IMR-90 (cell line): ENCODE data around the gene SLC35D2. TPM values are rescaled to one million over a fixed set of nuclear protein-coding genes. Genes with fewer than 3 reads are reported as not detected.

ENCODE experiments used
- ATAC-seq: fragments of 200-7000 bp; cut with Tn5 transposase; 2 replicates; pipeline ENCODE4 v1.9.1; 2020; ENCODE audit warnings: low read depth, mild to moderate bottlenecking, moderate library complexity
- BruUV-seq: library from RNA; stranded (reverse); fragments of 400-500 nt; replicated peaks from 2 replicates; lab custom pipeline; 2021; lab: Mats Ljungman, UMichigan
- CTCF ChIA-PET: fragments of 300-600 bp; formaldehyde crosslinking; extraction: SDS; loops from one replicate; lab custom pipeline; 2021; ENCODE audit warnings: antibody characterized with exemption; lab: Yijun Ruan, JAX
- POLR2A ChIA-PET: fragments of 300-600 bp; sonication (Branson Sonifier 250); formaldehyde crosslinking; loops from one replicate; lab custom pipeline; 2022; ENCODE audit warnings: antibody characterized with exemption; ENCODE audit not compliant: unreplicated experiment; lab: Charles Lee
- DNase-seq: peaks from one replicate; pipeline ENCODE4 v3.0.0; 2013
- H2AFZ ChIP-seq: replicated peaks from 2 replicates; pipeline ENCODE3; 2013; ENCODE audit warnings: low read length, mild to moderate bottlenecking; ENCODE audit not compliant: poor library complexity
- H2AK5ac ChIP-seq: 2 replicates; pipeline ENCODE4 v1.6.1; 2013; ENCODE audit warnings: low read depth, low read length, inconsistent platforms
- H2AK9ac ChIP-seq: replicated peaks from 2 replicates; pipeline ENCODE3; 2013; ENCODE audit warnings: mild to moderate bottlenecking, low read depth, low read length, moderate library complexity; ENCODE audit not compliant: poor library complexity
- H2BK120ac ChIP-seq: 2 replicates; pipeline ENCODE4 v1.6.1; 2013; ENCODE audit warnings: low read depth, low read length, inconsistent platforms
- H2BK15ac ChIP-seq: 3 replicates; pipeline ENCODE4 v1.6.1; 2013; ENCODE audit warnings: low read depth, low read length, inconsistent platforms
- H2BK20ac ChIP-seq: 2 replicates; pipeline ENCODE4 v1.6.1; 2013; ENCODE audit warnings: low read depth, mild to moderate bottlenecking, inconsistent platforms, low read length, moderate library complexity
- H2BK5ac ChIP-seq: 2 replicates; pipeline ENCODE4 v1.6.1; 2013; ENCODE audit warnings: mild to moderate bottlenecking, low read depth, low read length, inconsistent platforms; ENCODE audit not compliant: poor library complexity, severe bottlenecking
- H3K14ac ChIP-seq: replicated peaks from 2 replicates; pipeline ENCODE4 v1.6.1; 2013; ENCODE audit warnings: low read depth, low read length, inconsistent platforms
- H3K18ac ChIP-seq: 2 replicates; pipeline ENCODE4 v1.6.1; 2013; ENCODE audit warnings: low read depth, low read length, control low read depth
- H3K23ac ChIP-seq: 2 replicates; pipeline ENCODE4 v1.6.1; 2013; ENCODE audit warnings: low read depth, low read length, inconsistent platforms
- H3K27ac ChIP-seq: 2 replicates; pipeline ENCODE4 v1.5.1; 2013; ENCODE audit warnings: mild to moderate bottlenecking, control low read depth, low read length; ENCODE audit not compliant: insufficient read depth
- H3K27me3 ChIP-seq: 2 replicates; pipeline ENCODE4 v1.6.1; 2013; ENCODE audit warnings: low read length; ENCODE audit not compliant: control insufficient read depth, insufficient read depth
- H3K36me3 ChIP-seq: 2 replicates; pipeline ENCODE4 v1.6.1; 2013; ENCODE audit warnings: low read length, mixed read lengths; ENCODE audit not compliant: control insufficient read depth, insufficient read depth
- H3K4ac ChIP-seq: 2 replicates; pipeline ENCODE4 v1.6.1; 2013; ENCODE audit warnings: low read depth, low read length, inconsistent platforms
- H3K4me1 ChIP-seq: 2 replicates; pipeline ENCODE4 v1.6.1; 2013; ENCODE audit warnings: low read length, mixed read lengths; ENCODE audit not compliant: control insufficient read depth, insufficient read depth
- H3K4me2 ChIP-seq: 2 replicates; pipeline ENCODE4 v1.6.1; 2013; ENCODE audit warnings: low read depth, mild to moderate bottlenecking, control low read depth, low read length, moderate library complexity
- H3K4me3 ChIP-seq: 2 replicates; pipeline ENCODE4 v1.5.1; 2013; ENCODE audit warnings: low read depth, mild to moderate bottlenecking, control low read depth, low read length, moderate library complexity; ENCODE audit not compliant: insufficient read depth
- H3K56ac ChIP-seq: 2 replicates; pipeline ENCODE4 v1.6.1; 2013; ENCODE audit warnings: low read length, inconsistent platforms; ENCODE audit not compliant: insufficient read depth; ENCODE audit errors: extremely low read depth
- H3K79me1 ChIP-seq, 2 experiments: 2 replicates each; pipeline ENCODE4 v1.6.1; 2013; ENCODE audit warnings: low read length in 2 of 2, inconsistent platforms in 1 of 2, low read depth in 1 of 2
- H3K9ac ChIP-seq: 2 replicates; pipeline ENCODE4 v1.6.1; 2013; ENCODE audit warnings: low read depth, low read length, control low read depth
- H3K9me1 ChIP-seq: 2 replicates; pipeline ENCODE4 v1.6.1; 2013; ENCODE audit warnings: low read length, inconsistent platforms; ENCODE audit not compliant: insufficient read depth
- H3K9me3 ChIP-seq: 2 replicates; pipeline ENCODE4 v1.6.1; 2013; ENCODE audit warnings: low read length; ENCODE audit not compliant: control insufficient read depth, insufficient read depth
- H4K20me1 ChIP-seq: 2 replicates; pipeline ENCODE4 v1.6.1; 2013; ENCODE audit warnings: low read length, inconsistent platforms; ENCODE audit not compliant: insufficient read depth
- H4K5ac ChIP-seq: 2 replicates; pipeline ENCODE4 v1.6.1; 2013; ENCODE audit warnings: mild to moderate bottlenecking, low read depth, low read length, control low read depth
- H4K8ac ChIP-seq, 2 experiments: 2 replicates each; pipeline ENCODE4 v1.6.1; 2013; ENCODE audit warnings: low read depth in 2 of 2, low read length in 2 of 2, control low read depth in 1 of 2, inconsistent platforms in 1 of 2
- H4K91ac ChIP-seq: 2 replicates; pipeline ENCODE4 v1.6.1; 2013; ENCODE audit warnings: low read depth, low read length, inconsistent platforms; ENCODE audit not compliant: insufficient read depth
- CEBPB ChIP-seq: IDR thresholded peaks from 2 replicates; pipeline ENCODE4 v1.6.1; 2012; ENCODE audit warnings: low read depth, low read length, improper control_type of control experiment
- CHD1 ChIP-seq: IDR thresholded peaks from 2 replicates; pipeline ENCODE4 v1.6.1; 2012; ENCODE audit warnings: low read depth, low read length, improper control_type of control experiment
- MXI1 ChIP-seq: IDR thresholded peaks from 2 replicates; pipeline ENCODE4 v1.6.1; 2012; ENCODE audit warnings: low read depth, mild to moderate bottlenecking, low read length, moderate library complexity, borderline replicate concordance
- NFE2L2 ChIP-seq: fragments of 150-350 bp; IDR thresholded peaks from 2 replicates; pipeline ENCODE4 v1.6.1; 2016; ENCODE audit warnings: low read depth, mild to moderate bottlenecking, low read length
- SMC3 ChIP-seq: fragments of 150-350 bp; IDR thresholded peaks from 2 replicates; pipeline ENCODE4 v1.6.1; 2016; ENCODE audit warnings: low read depth, mild to moderate bottlenecking, antibody characterized with exemption, low read length, moderate library complexity
- USF2 ChIP-seq: fragments of 150-350 bp; IDR thresholded peaks from 2 replicates; pipeline ENCODE4 v1.6.1; 2017; ENCODE audit warnings: mild to moderate bottlenecking, antibody characterized with exemption, low read length, low read depth
- WGBS, 2 experiments: methylation state at CpG; one replicate each; pipeline versions ENCODE4 v1.1.5 to v1.1.7; 2013; ENCODE audit warnings: missing lambda C conversion rate in 2 of 2; ENCODE audit not compliant: insufficient read length in 1 of 2; ENCODE audit errors: extremely low coverage in 2 of 2; 5-methylcytosine and 5-hydroxymethylcytosine counted together
- dilution Hi-C: fragments of 300-500 bp; cut with HindIII; formaldehyde crosslinking; loops from one replicate; pipeline ENCODE4 v1.14.3; 2018; ENCODE audit warnings: low sequenced_read_pairs; ENCODE audit not compliant: unreplicated experiment
- in situ Hi-C: fragments of 300-500 bp; cut with MboI; formaldehyde crosslinking; loops from 3 replicates; pipeline ENCODE4 v1.14.3; 2019; ENCODE audit warnings: low sequenced_read_pairs, inconsistent platforms, mixed read lengths
- intact Hi-C: fragments of 100-400 bp; cut with micrococcal nuclease; formaldehyde crosslinking; loops from 2 replicates; pipeline ENCODE4 v1.10.0; 2022
- polyA plus RNA-seq, 3 experiments: library from polyadenylated mRNA; depleted of rRNA; stranded (reverse); fragments of >200 nt; gene quantifications; 2 replicates each; pipeline ENCODE4 v1.2.3, GENCODE V29; 2012; ENCODE audit warnings: low replicate concordance in 1 of 3
- total RNA-seq: library from RNA; depleted of rRNA; stranded (reverse); fragments of >200 nt; gene quantifications from 2 replicates; pipeline ENCODE4 v1.2.3, GENCODE V29; 2012

SLC35D2 gene
- total and polyA plus RNA-seq, 2 of the 4 experiments (the other 2 are of a cell fraction): 9.7 to 11.8 TPM

GRCh38 chr9:96412174-96412913 is 28.8 kb upstream of the SLC35D2 start:
- no peak for TF ChIP-seq CHD1
- no peak for TF ChIP-seq MXI1
- no peak for TF ChIP-seq USF2
- TF ChIP-seq NFE2L2: no peak
- no peak for TF ChIP-seq SMC3
- no peak for TF ChIP-seq CEBPB
- Histone ChIP-seq H3K4me3 (no peak overlapping the region), H3K4me1 (peaks cover 2% of the 10 kb centered on the region; the same call in 1 of the 2 replicates), H2AFZ (no peak overlapping the region), H3K14ac (no peak overlapping the region), H3K4me2 (no peak overlapping the region), H2AK9ac (no peak overlapping the region), H3K23ac (no peak overlapping the region), H3K9me3 (no peaks in the 10 kb centered on the region), H3K18ac (no peak overlapping the region), H4K91ac (no peak overlapping the region), H2BK15ac (no peak overlapping the region), H4K5ac (no peak overlapping the region), H2BK5ac (no peak overlapping the region), H2BK120ac (no peak overlapping the region), H4K8ac (no peak overlapping the region; a peak in 1 of 4 replicates), H4K20me1 (no peaks in the 10 kb centered on the region; the same call in 1 of the 2 replicates), H3K9me1 (no peaks in the 10 kb centered on the region; the same call in 1 of the 2 replicates), H3K79me1 (peaks cover 25 to 40% of the 10 kb centered on the region in 2 experiments), H2BK20ac (no peak overlapping the region), H3K27ac (no peak overlapping the region), H3K4ac (no peak overlapping the region), H3K27me3 (no peaks in the 10 kb centered on the region), H3K36me3 (no peaks in the 10 kb centered on the region), H3K9ac (no peak overlapping the region), H2AK5ac (no peak overlapping the region), H3K56ac (no peak overlapping the region)
- ChIA-PET POLR2A (no interaction called here), CTCF (no interaction called here)
- WGBS, 2 experiments: no CpG with 5 or more reads among the region's 8 CpGs
- dilution Hi-C loops: no loop called here
- ATAC-seq: no peak
- BruUV-seq: no TSS peak
- DNase-seq: no peak
- in situ Hi-C loops: loop anchor here (10.0 kb wide), 1 partner anchor 242 kb away; the partner anchor contains the start of gene PRXL2C
- intact Hi-C loops: no loop called here
